22Rv1 (cell line): ENCODE measurements around the gene AMIGO2.
A peak's percentile ranks its signal among the peaks of the same experiment; 100 is the strongest.

ENCODE experiments used
- H3K27ac ChIP-seq: fragments of 450-650 bp; 2 replicates; pipeline ENCODE4 v1.5.1; 2017
- ZFX ChIP-seq: fragments of 450-650 bp; IDR thresholded peaks from 2 replicates; pipeline ENCODE4 v1.6.1; 2017; ENCODE audit warnings: antibody characterized with exemption, borderline replicate concordance
- TF ChIP-seq, protein P1 (sequence below): fragments of 450-650 bp; IDR thresholded peaks from 2 replicates; pipeline ENCODE4 v1.5.1; 2017; ENCODE audit warnings: mild to moderate bottlenecking

AMIGO2 gene

GRCh38 chr12:47107446-47107845 lies 27.7 kb upstream of the AMIGO2 start:
- TF ChIP-seq, protein P1, sequence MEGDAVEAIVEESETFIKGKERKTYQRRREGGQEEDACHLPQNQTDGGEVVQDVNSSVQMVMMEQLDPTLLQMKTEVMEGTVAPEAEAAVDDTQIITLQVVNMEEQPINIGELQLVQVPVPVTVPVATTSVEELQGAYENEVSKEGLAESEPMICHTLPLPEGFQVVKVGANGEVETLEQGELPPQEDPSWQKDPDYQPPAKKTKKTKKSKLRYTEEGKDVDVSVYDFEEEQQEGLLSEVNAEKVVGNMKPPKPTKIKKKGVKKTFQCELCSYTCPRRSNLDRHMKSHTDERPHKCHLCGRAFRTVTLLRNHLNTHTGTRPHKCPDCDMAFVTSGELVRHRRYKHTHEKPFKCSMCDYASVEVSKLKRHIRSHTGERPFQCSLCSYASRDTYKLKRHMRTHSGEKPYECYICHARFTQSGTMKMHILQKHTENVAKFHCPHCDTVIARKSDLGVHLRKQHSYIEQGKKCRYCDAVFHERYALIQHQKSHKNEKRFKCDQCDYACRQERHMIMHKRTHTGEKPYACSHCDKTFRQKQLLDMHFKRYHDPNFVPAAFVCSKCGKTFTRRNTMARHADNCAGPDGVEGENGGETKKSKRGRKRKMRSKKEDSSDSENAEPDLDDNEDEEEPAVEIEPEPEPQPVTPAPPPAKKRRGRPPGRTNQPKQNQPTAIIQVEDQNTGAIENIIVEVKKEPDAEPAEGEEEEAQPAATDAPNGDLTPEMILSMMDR = no peak
- no peak for TF ChIP-seq ZFX
- H3K27ac ChIP-seq = no peak overlapping the region

- no peak for TF ChIP-seq ZFX
- TF ChIP-seq, protein P1 = no peak
- no peak overlapping the region for H3K27ac ChIP-seq
Observed at GRCh38 chr12:47105914-47106674, 26.3 kb upstream of the AMIGO2 start.

GRCh38 chr12:47102845-47103651 lies 23.3 kb upstream of the AMIGO2 start:
- TF ChIP-seq, protein P1 = no peak
- no peak for TF ChIP-seq ZFX
- H3K27ac ChIP-seq = no peak overlapping the region

DNA sequence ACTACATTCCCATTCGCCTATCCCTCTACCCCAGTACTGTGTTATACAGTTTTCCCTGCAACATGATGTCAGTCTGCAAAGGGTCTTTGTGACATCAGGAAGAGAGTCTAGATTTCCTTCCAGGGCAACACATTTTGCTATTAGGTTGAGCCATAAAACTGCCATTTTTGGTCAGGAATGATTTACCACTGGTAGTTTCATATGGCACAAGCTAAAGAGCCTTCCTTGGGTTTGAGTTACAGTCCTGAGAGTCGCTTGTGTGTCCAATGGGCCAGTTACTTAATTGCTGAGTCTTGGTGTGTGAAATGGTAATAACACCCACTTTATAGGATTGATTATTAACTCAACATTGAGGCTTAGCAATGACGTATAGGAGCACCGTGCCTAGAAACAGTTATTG lies 22.6 kb upstream of the AMIGO2 start:
- TF ChIP-seq, protein P1 = no peak
- no peak for TF ChIP-seq ZFX
- H3K27ac ChIP-seq = no peak overlapping the region

GRCh38 chr12:47100160-47100559 lies 20.4 kb upstream of the AMIGO2 start:
- no peak overlapping the region for H3K27ac ChIP-seq
- no peak for TF ChIP-seq ZFX
- TF ChIP-seq, protein P1 = no peak

DNA sequence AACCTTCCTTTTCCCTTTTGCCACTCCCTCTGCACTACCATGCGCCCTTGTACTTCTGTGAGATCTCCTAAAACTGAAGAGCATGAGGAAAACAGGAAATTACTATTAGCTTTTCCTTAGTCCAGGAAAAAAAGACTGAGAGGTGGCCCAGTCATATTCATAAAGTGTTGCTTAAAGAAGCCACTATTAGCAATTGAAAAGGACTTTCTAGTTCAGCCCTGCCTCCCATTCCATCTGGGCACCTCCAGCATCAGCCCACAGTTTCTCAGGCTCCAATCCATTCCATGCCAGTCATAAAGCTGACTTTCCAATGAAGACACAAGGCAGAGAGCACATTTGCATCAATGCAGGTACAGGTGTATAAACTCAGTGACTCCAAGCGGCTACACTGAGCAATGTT lies 19.9 kb upstream of the AMIGO2 start:
- no peak for TF ChIP-seq ZFX
- TF ChIP-seq, protein P1 = no peak
- H3K27ac ChIP-seq = no peak overlapping the region

DNA sequence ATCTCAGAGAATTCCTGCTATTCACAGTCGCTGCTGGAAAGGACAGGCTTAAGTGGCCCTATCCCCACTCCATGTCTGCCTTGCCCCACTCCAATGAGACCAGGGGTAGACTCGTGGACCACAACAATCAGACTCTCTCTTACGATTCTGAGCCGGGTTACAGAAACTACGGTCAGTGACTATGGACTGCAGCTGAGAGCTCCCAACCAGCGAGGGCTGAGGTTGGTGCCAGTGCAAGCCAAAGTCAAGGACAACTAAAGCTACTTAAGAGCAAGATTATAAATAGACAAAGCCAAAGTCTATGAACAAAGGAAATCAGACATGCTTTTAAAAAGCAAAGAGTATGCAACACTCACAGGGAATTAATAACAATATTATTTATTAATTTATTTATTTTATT lies 18.3 kb upstream of the AMIGO2 start:
- no peak for TF ChIP-seq ZFX
- TF ChIP-seq, protein P1 = no peak
- peak overlapping the region; percentile 48; the same call in 1 of the 2 replicates for H3K27ac ChIP-seq
